Activated T-helper 2 cell treated with anti-CD3 and anti-CD28 coated beads, Interferon-gamma antibody, Interleukin-2, Interleukin-4, amounts not matched to agents 10 μg/mL and 5 μg/mL and 100 μg/mL, durations not matched to agents 14 hours and 24 hours and 36 hours (primary cell): ENCODE results near the gene MYO9A. TPM values are rescaled to one million over a fixed set of nuclear protein-coding genes. Genes with fewer than 3 reads are reported as not detected.

ENCODE experiments used
- DNase-seq: peaks from one replicate; pipeline ENCODE4 v3.0.0; 2021; ENCODE audit warnings: low spot score
- H3K27ac Mint-ChIP-seq: one replicate; pipeline ENCODE4 v1.8.0; 2021; ENCODE audit warnings: mixed read lengths
- H3K27me3 Mint-ChIP-seq: one replicate; pipeline ENCODE4 v1.8.0; 2021; ENCODE audit warnings: low read depth, mixed read lengths
- H3K36me3 Mint-ChIP-seq: one replicate; pipeline ENCODE4 v1.8.0; 2021; ENCODE audit warnings: low read depth, mixed read lengths
- H3K4me1 Mint-ChIP-seq: one replicate; pipeline ENCODE4 v1.8.0; 2021; ENCODE audit warnings: low read depth, mixed read lengths
- H3K4me3 Mint-ChIP-seq: one replicate; pipeline ENCODE4 v1.8.0; 2021; ENCODE audit warnings: low read depth, mild to moderate bottlenecking, moderate library complexity, mixed read lengths
- H3K9me3 Mint-ChIP-seq: one replicate; pipeline ENCODE4 v1.8.0; 2021; ENCODE audit warnings: mixed read lengths
- intact Hi-C: fragments of 100-400 bp; cut with micrococcal nuclease; formaldehyde crosslinking; loops from one replicate; pipeline ENCODE4 v1.15.1; 2023
- total RNA-seq: library from RNA; stranded (reverse); gene quantifications from 2 replicates; pipeline ENCODE4 v1.2.3, GENCODE V29; 2022

MYO9A gene
- total RNA-seq, 1 donor from 2014 or later, result 26.2 TPM

DNA sequence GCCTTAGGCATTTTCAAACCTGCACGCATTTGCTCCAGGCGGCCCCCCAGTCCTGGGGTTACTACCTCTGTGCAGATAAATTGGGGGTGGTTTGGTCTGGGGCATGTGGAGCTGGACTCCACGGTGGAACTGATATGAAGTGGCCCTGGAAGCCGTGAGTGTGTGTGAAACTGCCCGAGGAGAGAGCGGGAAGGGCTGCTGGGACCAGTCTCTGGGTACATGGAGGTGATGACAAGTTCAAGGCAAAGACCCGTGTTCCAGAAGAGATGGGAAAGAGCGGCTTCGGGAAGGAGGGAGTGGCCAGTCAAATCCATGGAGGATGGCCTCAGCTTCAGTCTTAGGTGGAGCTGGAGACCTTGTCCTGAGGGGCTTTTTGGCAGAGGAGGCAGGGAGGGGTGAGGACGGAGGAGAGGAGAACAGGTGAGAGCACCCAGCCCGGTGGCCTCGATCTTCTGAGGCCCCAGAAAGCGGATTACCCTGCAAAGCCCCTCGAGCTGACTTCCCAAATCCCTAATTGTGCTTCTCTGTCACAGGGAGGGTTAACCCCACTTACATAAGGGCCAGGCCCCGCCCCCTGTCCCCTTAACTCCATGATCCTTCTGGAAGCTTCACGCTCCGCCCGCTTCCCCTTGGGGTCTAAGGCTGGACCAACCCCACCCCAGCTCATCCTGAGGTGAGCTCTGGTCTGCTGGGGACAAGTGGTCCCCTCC is 309.5 kb downstream of the MYO9A start:
- no peak for DNase-seq

DNA sequence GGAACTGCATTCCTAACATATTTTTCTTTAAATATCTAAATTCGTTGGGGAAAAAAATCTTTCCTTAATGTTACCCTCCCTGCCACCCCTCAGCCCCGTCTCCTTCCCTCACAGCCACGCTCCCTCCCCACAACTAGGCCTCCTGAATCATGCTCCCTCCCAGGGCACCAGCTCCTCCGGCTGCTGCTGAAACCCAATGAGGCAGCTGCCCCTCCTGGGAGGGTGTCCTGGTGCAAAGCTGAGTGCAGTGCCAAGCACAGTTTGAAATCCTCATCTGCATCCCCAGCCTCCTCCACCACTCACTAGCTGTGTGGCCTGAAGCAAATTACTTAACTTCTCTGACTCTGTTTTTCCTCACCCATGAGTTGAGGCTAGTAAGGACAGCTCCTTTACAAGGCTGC is 310.3 kb downstream of the MYO9A start:
- no peak for DNase-seq
- Mint-ChIP-seq H3K36me3 (no peaks in the 10 kb centered on the region), H3K9me3 (no peaks in the 10 kb centered on the region), H3K27me3 (no peaks in the 10 kb centered on the region), H3K27ac (no peak overlapping the region), H3K4me3 (no peak overlapping the region), H3K4me1 (no peaks in the 10 kb centered on the region)
- intact Hi-C loops, result no loop called here

More for the DNA sequence above, 309.5 kb downstream of the MYO9A start:
- H3K27ac Mint-ChIP-seq, result no peak overlapping the region
- intact Hi-C loops, result no loop called here
- H3K9me3 Mint-ChIP-seq, result no peaks in the 10 kb centered on the region
- H3K27me3 Mint-ChIP-seq, result no peaks in the 10 kb centered on the region
- H3K4me1 Mint-ChIP-seq, result no peaks in the 10 kb centered on the region
- no peak overlapping the region for H3K4me3 Mint-ChIP-seq
- no peaks in the 10 kb centered on the region for H3K36me3 Mint-ChIP-seq

DNA sequence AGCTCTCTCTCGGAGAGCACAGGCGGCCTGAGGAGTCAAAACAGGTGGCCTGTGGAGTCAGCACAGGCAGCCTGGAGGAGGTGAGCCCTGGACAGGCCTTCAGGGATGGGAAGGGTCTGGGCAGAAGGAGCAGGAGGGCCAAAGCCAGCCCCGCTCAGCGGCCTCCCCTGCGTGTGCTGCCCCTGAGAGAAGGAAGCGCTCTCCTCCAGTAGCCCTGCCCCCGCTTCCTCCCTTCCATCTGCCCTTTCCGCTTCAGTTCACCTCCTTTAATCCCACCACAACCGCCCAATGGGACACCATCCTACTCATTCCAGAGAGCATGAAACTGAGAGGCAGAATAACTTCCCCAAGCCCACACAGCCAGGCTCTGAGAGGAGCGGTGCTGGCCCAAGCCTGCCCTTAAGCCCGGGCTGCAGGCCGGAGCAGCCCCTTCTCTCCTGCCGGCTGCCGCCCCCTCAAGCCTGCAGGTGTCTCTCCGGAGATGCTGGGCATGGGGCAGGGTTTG is 310.8 kb downstream of the MYO9A start:
- intact Hi-C loops, result no loop called here

DNA sequence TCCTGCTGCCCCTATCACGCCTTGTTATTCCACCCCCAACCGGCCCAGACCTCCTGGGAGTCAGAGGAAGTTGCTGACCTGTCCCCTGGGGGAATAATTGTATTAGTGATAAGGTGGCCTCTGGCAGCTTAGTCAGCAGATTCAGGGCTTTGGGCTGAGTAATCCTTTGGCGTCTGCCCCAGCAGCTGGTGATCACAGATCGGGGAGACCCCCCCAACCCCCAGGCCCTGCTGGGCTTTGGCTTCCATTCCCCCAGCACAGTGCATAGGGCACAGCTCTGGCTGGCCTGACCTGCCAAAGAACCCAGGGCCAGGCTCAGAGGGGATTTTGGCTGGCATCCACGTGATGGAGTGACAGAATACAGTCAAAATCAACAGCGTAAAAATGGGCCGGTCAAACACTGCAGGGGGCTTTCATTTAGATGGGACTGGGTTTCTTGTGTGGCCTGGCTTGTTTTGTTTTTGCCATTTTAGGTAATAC is 311.5 kb downstream of the MYO9A start:
- no peak for DNase-seq
- H3K27ac Mint-ChIP-seq, result no peak overlapping the region
- intact Hi-C loops, result no loop called here

More for the DNA sequence above, 310.8 kb downstream of the MYO9A start:
- no peaks in the 10 kb centered on the region for H3K9me3 Mint-ChIP-seq
- DNase-seq, result no peak
- H3K27me3 Mint-ChIP-seq, result no peaks in the 10 kb centered on the region
- H3K27ac Mint-ChIP-seq, result no peak overlapping the region
- no peak overlapping the region for H3K4me3 Mint-ChIP-seq
- no peaks in the 10 kb centered on the region for H3K36me3 Mint-ChIP-seq
- no peaks in the 10 kb centered on the region for H3K4me1 Mint-ChIP-seq

DNA sequence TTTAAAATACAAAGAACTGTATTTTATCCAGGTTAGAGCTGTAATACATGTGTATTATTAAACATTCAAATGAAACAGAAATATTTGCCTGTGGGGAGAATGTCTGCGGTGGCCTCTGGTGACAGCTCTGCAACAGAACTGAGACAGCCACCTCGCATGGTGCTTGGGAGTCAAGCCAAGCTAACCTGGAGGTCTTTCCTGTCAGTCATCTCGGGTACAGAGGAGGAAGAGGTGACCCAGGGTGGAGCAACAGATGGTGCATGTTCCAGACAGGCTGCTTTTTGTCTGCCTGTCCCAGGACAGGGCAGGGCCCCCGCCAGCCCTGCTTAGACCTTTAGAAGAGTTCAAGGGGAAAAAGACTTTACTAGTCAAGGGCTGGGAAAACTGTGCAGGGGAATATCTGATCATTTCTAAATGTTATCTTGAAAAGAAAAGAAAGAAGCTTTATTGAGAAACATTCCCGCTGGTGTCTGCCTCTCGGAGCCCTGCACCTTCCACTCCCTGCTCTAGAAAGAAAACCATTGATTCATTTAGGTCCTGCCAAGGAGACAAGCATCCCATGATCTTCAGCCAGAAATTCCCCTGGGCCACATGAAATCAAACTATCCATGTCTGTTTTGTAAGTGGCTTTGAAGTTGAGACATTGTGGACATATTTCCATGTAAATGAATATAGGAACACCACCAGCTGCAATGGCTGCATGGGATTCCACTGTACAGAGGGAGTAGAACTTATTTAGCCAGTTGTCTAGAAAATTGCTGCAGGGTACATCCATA is 313.1 kb downstream of the MYO9A start:
- no peak for DNase-seq
- Mint-ChIP-seq H3K4me1 (no peaks in the 10 kb centered on the region), H3K9me3 (no peaks in the 10 kb centered on the region), H3K4me3 (no peak overlapping the region), H3K27me3 (peaks cover 4% of the 10 kb centered on the region), H3K36me3 (no peaks in the 10 kb centered on the region), H3K27ac (no peak overlapping the region)
- intact Hi-C loops, result no loop called here

More for the DNA sequence above, 311.5 kb downstream of the MYO9A start:
- no peaks in the 10 kb centered on the region for H3K9me3 Mint-ChIP-seq
- H3K27me3 Mint-ChIP-seq, result no peaks in the 10 kb centered on the region
- H3K4me3 Mint-ChIP-seq, result no peak overlapping the region
- no peaks in the 10 kb centered on the region for H3K4me1 Mint-ChIP-seq
- H3K36me3 Mint-ChIP-seq, result no peaks in the 10 kb centered on the region

DNA sequence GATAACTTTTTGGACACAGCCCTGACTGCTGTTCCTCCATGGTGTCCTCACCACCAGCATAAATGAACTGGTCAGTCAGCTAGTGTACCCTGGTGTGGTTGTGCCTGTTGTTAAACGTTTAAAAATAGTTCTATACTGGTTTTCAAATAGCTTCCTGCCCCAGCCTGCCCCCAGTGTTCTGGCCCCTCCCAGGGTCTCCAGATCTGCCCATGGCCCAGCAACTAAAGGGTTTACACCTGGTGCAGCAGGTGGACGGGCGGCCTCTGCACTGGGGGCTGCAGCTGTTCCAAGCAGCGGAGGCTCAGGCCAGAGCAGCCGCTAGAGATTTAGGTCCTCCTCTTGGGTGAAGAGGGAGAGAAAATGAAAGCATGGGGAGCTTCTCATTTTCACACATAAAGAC is 313.7 kb downstream of the MYO9A start:
- intact Hi-C loops, result no loop called here
- no peak for DNase-seq
- Mint-ChIP-seq H3K9me3 (no peaks in the 10 kb centered on the region), H3K27ac (no peak overlapping the region), H3K36me3 (no peaks in the 10 kb centered on the region), H3K4me3 (no peak overlapping the region), H3K27me3 (peaks cover 4% of the 10 kb centered on the region), H3K4me1 (no peaks in the 10 kb centered on the region)

DNA sequence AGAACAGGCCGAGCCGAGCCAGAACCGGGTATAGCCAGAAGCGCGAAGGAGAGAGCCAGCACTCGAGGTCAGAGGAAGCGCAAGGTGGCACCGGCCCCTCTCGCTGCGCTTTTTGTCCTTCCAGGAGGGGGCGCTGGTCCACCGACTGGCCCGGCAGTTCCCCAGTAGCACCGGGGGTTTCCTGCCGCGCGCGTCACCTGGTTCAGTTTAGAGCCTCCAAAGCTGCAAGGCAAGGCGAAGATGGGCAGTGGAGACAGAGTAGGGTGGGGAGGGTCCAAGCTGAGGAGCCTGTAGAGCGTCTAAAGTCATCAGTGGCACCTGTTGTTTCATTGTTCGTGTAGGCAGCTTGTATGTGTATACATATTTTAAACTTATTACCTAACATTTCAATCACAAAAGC is 315.2 kb downstream of the MYO9A start:
- DNase-seq, result peak; percentile 21
- no peak overlapping the region for H3K4me3 Mint-ChIP-seq
- intact Hi-C loops, result no loop called here

DNA sequence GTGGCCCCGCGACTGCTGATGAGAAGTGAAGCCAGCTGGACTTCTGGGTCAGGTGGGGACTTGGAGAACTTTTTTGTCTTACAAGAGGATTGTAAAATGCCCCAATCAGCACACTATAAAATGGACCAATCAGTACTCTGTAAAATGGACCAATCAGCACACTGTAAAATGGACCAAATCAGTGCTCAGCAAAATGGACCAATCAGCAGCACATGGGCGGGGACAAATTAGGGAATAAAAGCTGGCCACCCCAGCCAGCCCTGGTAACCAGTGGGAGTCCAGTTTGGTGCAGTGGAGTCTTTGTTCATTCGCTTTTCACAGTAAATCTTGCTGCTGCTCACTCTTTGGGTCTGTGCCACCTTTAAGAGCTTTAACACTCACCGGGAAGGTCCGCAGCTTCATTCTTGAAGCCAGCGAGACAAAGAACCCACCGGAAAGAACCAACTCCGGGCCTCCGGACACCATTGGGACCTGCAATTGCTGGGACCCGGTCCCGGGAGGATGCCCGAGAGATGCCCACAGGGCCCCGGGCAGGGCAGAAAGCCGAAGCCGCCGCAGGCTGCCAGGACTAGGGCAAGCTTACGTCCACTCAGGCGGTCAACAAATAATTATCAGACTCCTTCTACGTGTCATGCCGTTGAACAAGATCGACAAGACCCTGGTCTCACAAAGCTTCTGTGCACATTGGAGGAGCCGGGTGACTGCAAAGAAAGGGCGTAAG is 315.9 kb downstream of the MYO9A start:
- no peak for DNase-seq
- Mint-ChIP-seq H3K9me3 (no peaks in the 10 kb centered on the region), H3K27me3 (peaks cover 4% of the 10 kb centered on the region), H3K36me3 (no peaks in the 10 kb centered on the region), H3K4me1 (no peaks in the 10 kb centered on the region), H3K27ac (no peak overlapping the region), H3K4me3 (no peak overlapping the region)
- intact Hi-C loops, result loop anchor here (1.0 kb wide), 1 partner anchor 58 kb away; no protein-coding TSS in a partner anchor

More for the DNA sequence above, 315.2 kb downstream of the MYO9A start:
- Mint-ChIP-seq H3K4me1 (no peaks in the 10 kb centered on the region), H3K9me3 (no peaks in the 10 kb centered on the region), H3K27ac (no peak overlapping the region), H3K27me3 (peaks cover 4% of the 10 kb centered on the region), H3K36me3 (no peaks in the 10 kb centered on the region)

DNA sequence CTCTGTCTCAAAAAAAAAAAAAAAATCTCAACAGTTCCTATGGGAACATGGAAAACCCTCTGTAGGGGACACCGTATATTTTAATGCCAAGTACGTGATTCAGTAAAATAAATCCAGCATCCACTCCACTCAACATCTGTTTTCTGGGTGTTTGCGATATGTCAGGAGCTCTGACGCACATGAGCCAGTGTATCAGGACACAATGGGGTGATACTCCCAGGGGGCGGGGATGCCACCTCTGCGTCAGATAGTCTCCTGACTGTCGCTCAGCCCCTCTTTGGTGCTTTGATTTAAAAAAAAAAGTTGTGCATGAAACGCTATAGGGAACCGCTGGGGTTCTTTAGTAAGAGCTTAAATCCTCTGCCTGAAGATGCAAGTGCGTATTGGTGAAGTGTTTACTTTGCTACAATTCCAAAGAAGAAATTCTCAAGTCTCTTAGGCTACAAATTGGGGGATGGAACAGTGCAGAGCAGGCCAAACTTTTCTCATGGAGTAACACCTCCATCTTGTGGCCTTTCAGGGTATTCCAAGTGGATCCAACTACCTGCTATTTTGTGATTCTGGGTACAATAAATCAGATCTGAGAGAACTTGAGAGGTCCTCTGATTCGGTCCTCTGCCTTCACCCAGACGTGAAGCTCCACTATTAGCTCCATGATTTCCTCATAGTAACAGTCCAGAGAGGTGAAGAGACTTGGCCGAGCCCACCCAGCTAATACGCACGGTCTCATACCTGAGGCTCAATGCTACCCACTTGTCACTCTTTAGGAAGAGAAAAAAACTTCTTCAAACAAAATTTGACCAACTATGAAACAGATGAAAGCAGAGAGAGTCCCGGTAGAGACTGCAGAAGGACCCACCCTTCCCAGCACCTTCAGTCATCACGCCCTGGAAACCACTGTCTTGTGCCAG is 316.9 kb downstream of the MYO9A start:
- no peak for DNase-seq

DNA sequence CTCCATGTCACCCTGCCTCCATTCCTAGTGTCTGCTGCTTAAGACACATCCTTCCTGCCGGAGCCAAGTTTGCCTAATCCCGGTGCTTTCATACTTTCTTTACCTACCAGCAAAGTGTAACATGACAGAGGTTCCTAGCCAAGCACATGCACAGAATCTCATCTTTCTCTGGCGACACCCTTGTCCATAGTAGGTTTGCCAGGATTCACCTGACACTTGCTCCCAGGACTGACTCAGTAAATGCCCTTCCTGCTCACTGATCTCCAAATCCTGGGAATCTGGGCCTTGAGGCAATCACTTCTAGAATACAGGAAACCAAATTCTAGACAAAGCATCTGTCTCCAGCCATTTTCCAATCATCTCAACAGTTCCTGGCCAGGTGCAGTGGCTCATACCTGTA is 317.8 kb downstream of the MYO9A start:
- H3K4me3 Mint-ChIP-seq, result no peak overlapping the region
- no peak for DNase-seq
- no peaks in the 10 kb centered on the region for H3K36me3 Mint-ChIP-seq
- intact Hi-C loops, result no loop called here
- no peak overlapping the region for H3K27ac Mint-ChIP-seq
- H3K4me1 Mint-ChIP-seq, result no peaks in the 10 kb centered on the region
- peaks cover 4% of the 10 kb centered on the region for H3K27me3 Mint-ChIP-seq
- no peaks in the 10 kb centered on the region for H3K9me3 Mint-ChIP-seq

More for the DNA sequence above, 316.9 kb downstream of the MYO9A start:
- no peak overlapping the region for H3K27ac Mint-ChIP-seq
- no peaks in the 10 kb centered on the region for H3K4me1 Mint-ChIP-seq
- H3K27me3 Mint-ChIP-seq, result peaks cover 4% of the 10 kb centered on the region
- H3K4me3 Mint-ChIP-seq, result no peak overlapping the region
- no peaks in the 10 kb centered on the region for H3K36me3 Mint-ChIP-seq
- intact Hi-C loops, result loop anchor here (1.0 kb wide), 1 partner anchor 57 kb away; no protein-coding TSS in a partner anchor
- no peaks in the 10 kb centered on the region for H3K9me3 Mint-ChIP-seq

DNA sequence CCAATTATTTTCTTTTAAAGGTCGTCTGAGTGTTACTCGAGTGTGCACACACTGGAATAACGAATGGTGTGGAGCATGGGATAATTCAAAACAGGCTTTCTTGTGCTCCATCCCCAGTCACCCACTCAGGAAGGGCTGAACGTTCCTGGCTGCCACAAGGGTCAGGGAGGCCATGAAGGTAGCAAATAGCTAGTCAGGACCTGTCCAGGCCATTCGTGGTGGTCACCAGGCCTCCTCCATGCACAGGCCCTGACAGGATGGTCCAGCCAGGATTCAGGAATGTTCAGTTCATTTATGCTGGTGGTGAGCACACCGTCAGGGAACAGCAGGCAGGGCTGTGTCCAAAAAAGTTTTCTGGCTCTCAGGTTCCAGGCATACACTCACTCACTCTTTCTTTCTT is 319.3 kb downstream of the MYO9A start:
- no peaks in the 10 kb centered on the region for H3K36me3 Mint-ChIP-seq

DNA sequence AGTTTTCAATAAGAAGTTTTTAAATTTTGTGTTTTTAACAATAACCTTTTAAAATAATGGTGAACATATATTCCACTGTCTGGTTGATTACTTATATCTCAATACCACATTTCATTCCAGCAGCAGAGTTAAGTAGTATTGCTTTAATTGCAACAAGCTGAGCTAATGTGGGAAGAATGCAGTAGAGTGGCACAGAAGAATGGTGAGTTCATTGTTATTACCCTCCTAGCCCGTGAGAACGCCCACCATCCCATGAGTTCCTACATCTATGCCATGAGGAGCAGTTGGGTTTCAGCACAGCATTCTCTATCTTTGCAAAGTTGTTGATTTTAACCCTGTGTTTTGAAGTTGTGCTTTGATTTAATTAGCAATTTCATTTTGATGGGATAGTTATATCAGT is 325.4 kb downstream of the MYO9A start:
- Mint-ChIP-seq H3K27me3 (no peaks in the 10 kb centered on the region), H3K27ac (no peak overlapping the region), H3K4me1 (peaks cover 2% of the 10 kb centered on the region), H3K4me3 (no peak overlapping the region), H3K9me3 (no peaks in the 10 kb centered on the region), H3K36me3 (no peaks in the 10 kb centered on the region)
- no peak for DNase-seq
- intact Hi-C loops, result no loop called here

More for the DNA sequence above, 319.3 kb downstream of the MYO9A start:
- no peak overlapping the region for H3K4me3 Mint-ChIP-seq
- no peak for DNase-seq
- peaks cover 4% of the 10 kb centered on the region for H3K27me3 Mint-ChIP-seq
- H3K9me3 Mint-ChIP-seq, result no peaks in the 10 kb centered on the region
- H3K4me1 Mint-ChIP-seq, result no peaks in the 10 kb centered on the region
- no peak overlapping the region for H3K27ac Mint-ChIP-seq
- intact Hi-C loops, result no loop called here
